ENCODE results near the gene MACROD2.

Gene MACROD2

GRCh38 chr20:15600565-15600964 lies 1605.2 kb downstream of the MACROD2 start:
- H3K4me3 ChIP-seq (ENCODE audit: insufficient read length, low read depth), result no peak overlapping the region
- DNase-seq (ENCODE audit: low read depth, low spot score), result no peak
- H3K4me1 ChIP-seq (ENCODE audit: insufficient read depth, insufficient read length), result peaks cover 2% of the 10 kb centered on the region
- H3K36me3 ChIP-seq (ENCODE audit: insufficient read depth, insufficient read length, low read length), result no peaks in the 10 kb centered on the region
- no peaks in the 10 kb centered on the region for H3K9me3 ChIP-seq (ENCODE audit: insufficient read depth, low read length)
- H3K27me3 ChIP-seq (ENCODE audit: insufficient read depth, insufficient read length), result no peaks in the 10 kb centered on the region
- TF ChIP-seq ZNF274 (IDR thresholded peaks at IDR 0.05; ENCODE audit: low read depth, low read length), result no peak
- TF ChIP-seq YY1 (IDR thresholded peaks at IDR 0.05; ENCODE audit: insufficient read depth, insufficient read length), result no peak
- no peak overlapping the region for H3K9ac ChIP-seq (ENCODE audit: insufficient read length, low read depth)

GRCh38 chr20:15603506-15603905 lies 1608.2 kb downstream of the MACROD2 start:
- Histone ChIP-seq H3K27me3 (ENCODE audit: insufficient read depth, insufficient read length) (no peaks in the 10 kb centered on the region), H3K9ac (ENCODE audit: insufficient read length, low read depth) (no peak overlapping the region), H3K4me3 (ENCODE audit: insufficient read length, low read depth) (no peak overlapping the region), H3K36me3 (ENCODE audit: insufficient read depth, insufficient read length, low read length) (no peaks in the 10 kb centered on the region), H3K4me1 (ENCODE audit: insufficient read depth, insufficient read length) (peaks cover 2% of the 10 kb centered on the region), H3K9me3 (ENCODE audit: insufficient read depth, low read length) (no peaks in the 10 kb centered on the region)
- TF ChIP-seq ZNF274 (IDR thresholded peaks at IDR 0.05; ENCODE audit: low read depth, low read length) (no peak), YY1 (IDR thresholded peaks at IDR 0.05; ENCODE audit: insufficient read depth, insufficient read length) (no peak), SUZ12 (IDR thresholded peaks at IDR 0.05; ENCODE audit: extremely low read depth, insufficient read depth, insufficient read length) (no peak)
- DNase-seq (ENCODE audit: low read depth, low spot score), result no peak

- DNase-seq (ENCODE audit: low read depth, low spot score), result no peak
- Histone ChIP-seq H3K4me3 (ENCODE audit: insufficient read length, low read depth) (no peak overlapping the region), H3K4me1 (ENCODE audit: insufficient read depth, insufficient read length) (peaks cover 2% of the 10 kb centered on the region), H3K9ac (ENCODE audit: insufficient read length, low read depth) (no peak overlapping the region), H3K27me3 (ENCODE audit: insufficient read depth, insufficient read length) (no peaks in the 10 kb centered on the region), H3K9me3 (ENCODE audit: insufficient read depth, low read length) (no peaks in the 10 kb centered on the region), H3K36me3 (ENCODE audit: insufficient read depth, insufficient read length, low read length) (no peaks in the 10 kb centered on the region)
- TF ChIP-seq SUZ12 (IDR thresholded peaks at IDR 0.05; ENCODE audit: extremely low read depth, insufficient read depth, insufficient read length) (no peak), ZNF274 (IDR thresholded peaks at IDR 0.05; ENCODE audit: low read depth, low read length) (no peak), YY1 (IDR thresholded peaks at IDR 0.05; ENCODE audit: insufficient read depth, insufficient read length) (no peak)
Measured at GRCh38 chr20:15603978-15604805, 1608.9 kb downstream of the MACROD2 start.

- Histone ChIP-seq H3K27me3 (ENCODE audit: insufficient read depth, insufficient read length) (no peaks in the 10 kb centered on the region), H3K36me3 (ENCODE audit: insufficient read depth, insufficient read length, low read length) (no peaks in the 10 kb centered on the region), H3K9me3 (ENCODE audit: insufficient read depth, low read length) (no peaks in the 10 kb centered on the region), H3K4me1 (ENCODE audit: insufficient read depth, insufficient read length) (no peaks in the 10 kb centered on the region), H3K4me3 (ENCODE audit: insufficient read length, low read depth) (no peak overlapping the region), H3K9ac (ENCODE audit: insufficient read length, low read depth) (no peak overlapping the region)
- DNase-seq (ENCODE audit: low read depth, low spot score), result no peak
- TF ChIP-seq YY1 (IDR thresholded peaks at IDR 0.05; ENCODE audit: insufficient read depth, insufficient read length) (no peak), ZNF274 (IDR thresholded peaks at IDR 0.05; ENCODE audit: low read depth, low read length) (no peak), SUZ12 (IDR thresholded peaks at IDR 0.05; ENCODE audit: extremely low read depth, insufficient read depth, insufficient read length) (no peak)
Measured at GRCh38 chr20:15609921-15610320, 1614.6 kb downstream of the MACROD2 start.

- TF ChIP-seq SUZ12 (IDR thresholded peaks at IDR 0.05; ENCODE audit: extremely low read depth, insufficient read depth, insufficient read length), result no peak
- no peak for TF ChIP-seq YY1 (IDR thresholded peaks at IDR 0.05; ENCODE audit: insufficient read depth, insufficient read length)
- TF ChIP-seq ZNF274 (IDR thresholded peaks at IDR 0.05; ENCODE audit: low read depth, low read length), result no peak
- DNase-seq (ENCODE audit: low read depth, low spot score), result no peak
- Histone ChIP-seq H3K4me3 (ENCODE audit: insufficient read length, low read depth) (no peak overlapping the region), H3K4me1 (ENCODE audit: insufficient read depth, insufficient read length) (no peaks in the 10 kb centered on the region), H3K9ac (ENCODE audit: insufficient read length, low read depth) (no peak overlapping the region), H3K9me3 (ENCODE audit: insufficient read depth, low read length) (no peaks in the 10 kb centered on the region), H3K27me3 (ENCODE audit: insufficient read depth, insufficient read length) (no peaks in the 10 kb centered on the region), H3K36me3 (ENCODE audit: insufficient read depth, insufficient read length, low read length) (no peaks in the 10 kb centered on the region)
Measured at GRCh38 chr20:15610787-15611186, 1615.5 kb downstream of the MACROD2 start.

GRCh38 chr20:15611541-15611940 lies 1616.2 kb downstream of the MACROD2 start:
- H3K9me3 ChIP-seq (ENCODE audit: insufficient read depth, low read length), result no peaks in the 10 kb centered on the region
- H3K9ac ChIP-seq (ENCODE audit: insufficient read length, low read depth), result no peak overlapping the region
- no peak overlapping the region for H3K4me3 ChIP-seq (ENCODE audit: insufficient read length, low read depth)
- DNase-seq (ENCODE audit: low read depth, low spot score), result no peak
- H3K27me3 ChIP-seq (ENCODE audit: insufficient read depth, insufficient read length), result no peaks in the 10 kb centered on the region
- no peaks in the 10 kb centered on the region for H3K36me3 ChIP-seq (ENCODE audit: insufficient read depth, insufficient read length, low read length)
- H3K4me1 ChIP-seq (ENCODE audit: insufficient read depth, insufficient read length), result no peaks in the 10 kb centered on the region
- no peak for TF ChIP-seq SUZ12 (IDR thresholded peaks at IDR 0.05; ENCODE audit: extremely low read depth, insufficient read depth, insufficient read length)
- TF ChIP-seq ZNF274 (IDR thresholded peaks at IDR 0.05; ENCODE audit: low read depth, low read length), result no peak

- no peaks in the 10 kb centered on the region for H3K4me1 ChIP-seq (ENCODE audit: insufficient read depth, insufficient read length)
- DNase-seq (ENCODE audit: low read depth, low spot score), result no peak
- H3K9me3 ChIP-seq (ENCODE audit: insufficient read depth, low read length), result no peaks in the 10 kb centered on the region
- no peaks in the 10 kb centered on the region for H3K27me3 ChIP-seq (ENCODE audit: insufficient read depth, insufficient read length)
- TF ChIP-seq ZNF274 (IDR thresholded peaks at IDR 0.05; ENCODE audit: low read depth, low read length), result no peak
- no peak for TF ChIP-seq YY1 (IDR thresholded peaks at IDR 0.05; ENCODE audit: insufficient read depth, insufficient read length)
- no peak for TF ChIP-seq SUZ12 (IDR thresholded peaks at IDR 0.05; ENCODE audit: extremely low read depth, insufficient read depth, insufficient read length)
- no peaks in the 10 kb centered on the region for H3K36me3 ChIP-seq (ENCODE audit: insufficient read depth, insufficient read length, low read length)
- no peak overlapping the region for H3K4me3 ChIP-seq (ENCODE audit: insufficient read length, low read depth)
- H3K9ac ChIP-seq (ENCODE audit: insufficient read length, low read depth), result no peak overlapping the region
Measured at GRCh38 chr20:15612198-15612597, 1616.9 kb downstream of the MACROD2 start.
